ENCODE data around the gene ARHGEF7. TPM values are rescaled to one million over a fixed set of nuclear protein-coding genes. Genes with fewer than 3 reads are reported as not detected.
A peak's percentile ranks its signal among the peaks of the same experiment; 100 is the strongest.

Gene ARHGEF7
- total RNA-seq, 2 donors from 2014 or later, result 49.5 to 53.5 TPM

DNA sequence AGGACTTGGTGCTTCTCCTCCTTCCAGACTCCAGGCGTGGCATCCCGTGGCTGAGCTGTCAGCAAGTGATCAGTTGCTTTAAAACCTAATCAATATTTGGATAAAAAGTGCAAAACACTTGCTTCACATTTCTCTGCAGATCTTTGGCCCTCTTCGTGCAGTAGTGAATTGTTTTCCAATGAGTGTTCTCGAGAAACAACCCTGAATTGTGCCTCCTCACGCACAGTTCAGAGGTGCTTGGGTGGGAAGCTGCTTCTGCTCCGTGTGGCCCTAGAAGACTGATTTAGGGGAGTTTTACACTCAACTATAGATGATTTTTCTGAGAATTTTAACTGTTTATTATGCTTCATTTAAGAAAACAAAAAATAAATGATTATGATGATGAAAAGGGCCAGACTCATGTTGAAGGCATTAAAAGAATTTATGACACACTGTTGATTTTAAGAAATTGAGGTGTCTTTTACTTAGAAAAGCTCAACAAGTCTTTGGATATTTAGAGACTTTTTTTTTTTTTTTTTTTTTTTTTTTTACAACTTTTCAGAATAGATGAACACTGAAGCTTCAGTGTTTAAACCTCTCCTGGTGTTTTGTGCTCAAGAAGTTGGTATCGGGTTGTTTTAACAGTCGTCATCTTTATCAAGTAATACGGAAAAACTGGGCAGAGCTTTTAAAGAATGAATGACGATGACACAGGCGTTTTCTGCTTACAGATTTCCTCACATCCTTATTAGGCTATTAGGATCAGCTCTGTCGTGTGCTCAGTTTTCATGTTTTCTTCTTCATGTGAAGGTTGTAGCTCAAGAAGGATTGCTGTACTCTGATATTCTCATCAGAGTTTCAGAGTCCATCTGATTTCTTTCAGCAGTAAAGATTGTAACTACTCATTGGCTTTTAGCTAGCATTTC, 165.8 kb downstream of the ARHGEF7 start:
- H3K9me3 ChIP-seq (ENCODE audit: control insufficient read depth, low read length), result no peaks in the 10 kb centered on the region
- no peak overlapping the region for H3K27ac ChIP-seq (ENCODE audit: low read depth, low read length)
- H3K4me3 Mint-ChIP-seq, result no peak overlapping the region
- H3K9me3 Mint-ChIP-seq, result no peaks in the 10 kb centered on the region
- peaks cover 66% of the 10 kb centered on the region for H3K36me3 Mint-ChIP-seq (ENCODE audit: low read depth)
- H3K9ac ChIP-seq (ENCODE audit: extremely low read depth, low read length, poor library complexity, severe bottlenecking), result no peak overlapping the region
- no peaks in the 10 kb centered on the region for H3K4me1 Mint-ChIP-seq
- H3K27me3 ChIP-seq (ENCODE audit: control insufficient read depth, insufficient read depth, low read length, poor library complexity, severe bottlenecking), result no peaks in the 10 kb centered on the region
- H3K36me3 ChIP-seq (ENCODE audit: control insufficient read depth, insufficient read depth, low read length), result peaks cover 80% of the 10 kb centered on the region
- no peaks in the 10 kb centered on the region for H3K4me1 ChIP-seq (ENCODE audit: control insufficient read depth, insufficient read depth, low read length)
- WGBS, 2 experiments (ENCODE audit: insufficient coverage in 1 of 2, insufficient read length in 1 of 2), result 95 to 96% methylated on average over 10 to 12 of the region's 12 CpGs
- DNase-seq, result no peak
- TF ChIP-seq, protein P1, sequence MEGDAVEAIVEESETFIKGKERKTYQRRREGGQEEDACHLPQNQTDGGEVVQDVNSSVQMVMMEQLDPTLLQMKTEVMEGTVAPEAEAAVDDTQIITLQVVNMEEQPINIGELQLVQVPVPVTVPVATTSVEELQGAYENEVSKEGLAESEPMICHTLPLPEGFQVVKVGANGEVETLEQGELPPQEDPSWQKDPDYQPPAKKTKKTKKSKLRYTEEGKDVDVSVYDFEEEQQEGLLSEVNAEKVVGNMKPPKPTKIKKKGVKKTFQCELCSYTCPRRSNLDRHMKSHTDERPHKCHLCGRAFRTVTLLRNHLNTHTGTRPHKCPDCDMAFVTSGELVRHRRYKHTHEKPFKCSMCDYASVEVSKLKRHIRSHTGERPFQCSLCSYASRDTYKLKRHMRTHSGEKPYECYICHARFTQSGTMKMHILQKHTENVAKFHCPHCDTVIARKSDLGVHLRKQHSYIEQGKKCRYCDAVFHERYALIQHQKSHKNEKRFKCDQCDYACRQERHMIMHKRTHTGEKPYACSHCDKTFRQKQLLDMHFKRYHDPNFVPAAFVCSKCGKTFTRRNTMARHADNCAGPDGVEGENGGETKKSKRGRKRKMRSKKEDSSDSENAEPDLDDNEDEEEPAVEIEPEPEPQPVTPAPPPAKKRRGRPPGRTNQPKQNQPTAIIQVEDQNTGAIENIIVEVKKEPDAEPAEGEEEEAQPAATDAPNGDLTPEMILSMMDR (conservative IDR thresholded peaks at IDR 0.05), result no peak
- no peaks in the 10 kb centered on the region for H3K27me3 Mint-ChIP-seq (ENCODE audit: insufficient read depth)
- H3K27ac Mint-ChIP-seq, result no peak overlapping the region
- no peak overlapping the region for H3K4me3 ChIP-seq (ENCODE audit: low read length)

DNA sequence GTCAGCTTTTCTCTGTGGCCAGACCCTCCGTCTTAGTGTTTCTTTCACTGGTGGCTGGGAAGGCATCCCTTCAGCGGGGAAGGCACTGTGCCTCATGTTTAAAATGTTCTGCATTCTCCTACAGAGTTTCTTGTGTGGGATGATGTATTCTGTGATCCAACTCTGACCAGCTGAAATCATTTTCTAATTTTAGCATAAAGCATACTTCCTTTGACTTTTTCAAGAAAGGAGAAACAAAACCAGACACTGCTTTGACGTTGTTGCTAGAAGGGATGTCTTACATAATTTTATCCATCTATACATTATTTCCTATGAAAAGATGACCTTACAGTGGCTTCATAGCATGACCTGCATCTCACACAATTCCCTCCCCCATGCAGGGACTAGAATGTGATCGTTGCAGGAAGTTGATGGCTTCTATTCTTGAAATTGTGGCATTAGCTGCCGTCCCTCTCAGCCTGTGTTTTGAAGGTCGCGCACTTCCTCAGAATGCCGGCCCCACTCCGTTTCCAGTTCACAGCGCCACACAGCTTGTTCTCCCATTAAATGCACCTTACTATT, 166.7 kb downstream of the ARHGEF7 start:
- DNase-seq, result no peak
- no peak overlapping the region for H3K4me3 Mint-ChIP-seq
- no peaks in the 10 kb centered on the region for H3K9me3 Mint-ChIP-seq
- Histone ChIP-seq H3K27ac (ENCODE audit: low read depth, low read length) (no peak overlapping the region), H3K36me3 (ENCODE audit: control insufficient read depth, insufficient read depth, low read length) (peaks cover 78% of the 10 kb centered on the region), H3K27me3 (ENCODE audit: control insufficient read depth, insufficient read depth, low read length, poor library complexity, severe bottlenecking) (no peaks in the 10 kb centered on the region), H3K9me3 (ENCODE audit: control insufficient read depth, low read length) (no peaks in the 10 kb centered on the region), H3K4me3 (ENCODE audit: low read length) (no peak overlapping the region), H3K9ac (ENCODE audit: extremely low read depth, low read length, poor library complexity, severe bottlenecking) (no peak overlapping the region), H3K4me1 (ENCODE audit: control insufficient read depth, insufficient read depth, low read length) (no peaks in the 10 kb centered on the region)
- 96 to 100% methylated on average over 4 to 10 of the region's 10 CpGs for WGBS, 2 experiments (ENCODE audit: insufficient coverage in 1 of 2, insufficient read length in 1 of 2)
- no peaks in the 10 kb centered on the region for H3K4me1 Mint-ChIP-seq
- no peak overlapping the region for H3K27ac Mint-ChIP-seq
- H3K36me3 Mint-ChIP-seq (ENCODE audit: low read depth), result peaks cover 67% of the 10 kb centered on the region
- H3K27me3 Mint-ChIP-seq (ENCODE audit: insufficient read depth), result no peaks in the 10 kb centered on the region
- TF ChIP-seq, protein P1 (conservative IDR thresholded peaks at IDR 0.05), result no peak

DNA sequence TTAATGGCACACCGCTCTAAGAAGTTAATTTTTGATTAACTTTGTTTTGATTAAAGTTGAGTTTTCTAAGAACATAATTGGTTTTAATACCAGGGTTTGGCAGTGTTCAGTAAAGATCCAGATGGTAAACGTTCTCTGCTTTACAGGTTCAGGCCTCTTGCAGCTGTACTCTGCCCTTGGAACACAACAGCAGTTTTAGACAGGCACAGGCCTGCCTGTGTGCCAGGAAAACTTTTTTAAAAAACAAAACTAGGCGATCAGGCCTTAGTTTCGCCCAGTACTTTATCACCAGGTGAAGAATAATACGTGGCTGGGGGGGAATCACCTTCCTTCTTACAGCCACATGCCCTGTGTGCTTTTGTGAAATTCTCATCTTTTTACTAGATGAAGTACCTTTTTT, 167.3 kb downstream of the ARHGEF7 start:
- H3K9me3 Mint-ChIP-seq, result no peaks in the 10 kb centered on the region
- H3K4me3 ChIP-seq (ENCODE audit: low read length), result no peak overlapping the region
- no peak overlapping the region for H3K4me3 Mint-ChIP-seq
- TF ChIP-seq, protein P1 (conservative IDR thresholded peaks at IDR 0.05), result no peak
- WGBS, 2 experiments (ENCODE audit: insufficient coverage in 1 of 2, insufficient read length in 1 of 2), result 94 to 99% methylated on average over 5 of the region's 5 CpGs
- H3K9ac ChIP-seq (ENCODE audit: extremely low read depth, low read length, poor library complexity, severe bottlenecking), result no peak overlapping the region
- peaks cover 73% of the 10 kb centered on the region for H3K36me3 Mint-ChIP-seq (ENCODE audit: low read depth)
- peak; percentile 22 for DNase-seq
- peaks cover 73% of the 10 kb centered on the region for H3K36me3 ChIP-seq (ENCODE audit: control insufficient read depth, insufficient read depth, low read length)
- H3K4me1 Mint-ChIP-seq, result no peaks in the 10 kb centered on the region
- no peak overlapping the region for H3K27ac Mint-ChIP-seq
- no peaks in the 10 kb centered on the region for H3K9me3 ChIP-seq (ENCODE audit: control insufficient read depth, low read length)
- H3K27ac ChIP-seq (ENCODE audit: low read depth, low read length), result no peak overlapping the region
- no peaks in the 10 kb centered on the region for H3K27me3 ChIP-seq (ENCODE audit: control insufficient read depth, insufficient read depth, low read length, poor library complexity, severe bottlenecking)
- H3K27me3 Mint-ChIP-seq (ENCODE audit: insufficient read depth), result no peaks in the 10 kb centered on the region
- no peaks in the 10 kb centered on the region for H3K4me1 ChIP-seq (ENCODE audit: control insufficient read depth, insufficient read depth, low read length)
